HCT116 (cell line): ENCODE measurements around the gene CMBL.

Source experiments
- CTCF ChIP-seq, 3 experiments: fragments of 200-600 bp in 1 of 3; sonication (generic) in 1 of 3; IDR thresholded peaks in 2 of 3; conservative IDR thresholded peaks in 1 of 3; 2 replicates each; pipeline ENCODE4 v1.5.1; 2012 to 2017; ENCODE audit warnings: low read depth in 2 of 3, low read length in 2 of 3, antibody characterized with exemption in 1 of 3, borderline replicate concordance in 1 of 3, control low read depth in 1 of 3, mild to moderate bottlenecking in 1 of 3, mixed read lengths in 1 of 3, mixed run types in 1 of 3, moderate library complexity in 1 of 3; ENCODE audit not compliant: insufficient read depth in 1 of 3
- EZH2 ChIP-seq: fragments of 200-600 bp; sonication (generic); IDR thresholded peaks from 2 replicates; pipeline ENCODE4 v1.6.1; 2017; ENCODE audit warnings: antibody characterized with exemption, mixed run types
- EZH2phosphoT487 ChIP-seq: fragments of 200-600 bp; IDR thresholded peaks from 2 replicates; pipeline ENCODE4 v1.6.1; 2018; ENCODE audit warnings: antibody characterized with exemption, borderline replicate concordance
- FOSL1 ChIP-seq: IDR thresholded peaks from 2 replicates; pipeline ENCODE4 v1.6.1; 2012; ENCODE audit warnings: low read depth
- JUND ChIP-seq: IDR thresholded peaks from 2 replicates; pipeline ENCODE4 v1.6.1; 2012
- POLR2A ChIP-seq: IDR thresholded peaks from 2 replicates; pipeline ENCODE4 v1.7.0; 2011; ENCODE audit warnings: borderline replicate concordance; ENCODE audit not compliant: insufficient read depth, insufficient read length; ENCODE audit errors: extremely low read depth
- POLR2AphosphoS5 ChIP-seq: IDR thresholded peaks from 2 replicates; pipeline ENCODE4 v1.6.1; 2011; ENCODE audit warnings: mild to moderate bottlenecking, low read depth, low read length, moderate library complexity
- REST ChIP-seq: IDR thresholded peaks from 2 replicates; pipeline ENCODE4 v1.6.1; 2012; ENCODE audit warnings: low read depth
- TCF7L2 ChIP-seq: IDR thresholded peaks from 2 replicates; pipeline ENCODE4 v1.7.0; 2011; ENCODE audit warnings: borderline replicate concordance, inconsistent platforms; ENCODE audit not compliant: insufficient read depth, insufficient read length; ENCODE audit errors: extremely low read depth
- TF ChIP-seq, protein P1 (sequence below): IDR thresholded peaks from 2 replicates; pipeline ENCODE4 v1.6.1; 2011; ENCODE audit warnings: mild to moderate bottlenecking, low read length, moderate library complexity; ENCODE audit not compliant: insufficient replicate concordance; ENCODE audit errors: extremely low read depth

DNA sequence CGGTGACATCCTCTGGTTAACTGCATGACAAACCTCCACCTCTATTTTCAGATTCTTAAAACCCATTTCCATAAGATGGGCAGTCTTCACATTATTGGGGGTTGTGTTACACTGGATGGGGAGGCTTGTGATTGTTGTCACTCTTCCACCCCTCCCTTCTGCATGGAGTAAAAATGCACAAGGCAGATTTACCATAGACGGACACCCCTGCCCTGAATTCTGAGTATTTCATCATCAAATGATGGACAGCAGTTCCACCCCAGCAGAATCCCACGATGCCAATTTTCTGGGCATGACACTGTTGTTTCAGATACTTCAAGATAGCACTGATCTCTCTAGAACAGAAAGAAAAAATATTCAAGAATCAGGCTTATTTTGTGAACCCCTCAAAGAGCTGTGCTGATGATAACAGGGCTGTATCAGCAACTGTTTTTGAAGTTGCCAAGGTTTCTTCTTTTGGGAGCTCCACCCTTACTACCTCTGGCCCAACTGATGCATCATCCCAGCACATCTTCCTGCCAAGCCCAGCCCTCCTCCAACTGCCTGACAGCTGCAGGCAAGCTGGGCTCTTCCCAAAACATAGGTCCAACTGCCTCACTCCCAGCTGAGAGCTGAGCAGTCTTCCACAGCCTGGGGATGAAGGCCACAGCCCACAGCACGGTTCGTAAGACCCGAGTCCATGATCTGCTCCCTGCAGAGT is 21.4 kb downstream of the CMBL start:
- TF ChIP-seq CTCF (IDR thresholded peaks at IDR 0.05 in 2 of 3, conservative IDR thresholded peaks at IDR 0.05 in 1 of 3; ENCODE audit: borderline replicate concordance in 1 of 3, insufficient read depth in 1 of 3, low read depth in 2 of 3, low read length in 2 of 3): no peak
- no peak for TF ChIP-seq REST
- no peak for TF ChIP-seq POLR2A
- no peak for TF ChIP-seq POLR2AphosphoS5
- TF ChIP-seq TCF7L2: no peak
- TF ChIP-seq, protein P1, sequence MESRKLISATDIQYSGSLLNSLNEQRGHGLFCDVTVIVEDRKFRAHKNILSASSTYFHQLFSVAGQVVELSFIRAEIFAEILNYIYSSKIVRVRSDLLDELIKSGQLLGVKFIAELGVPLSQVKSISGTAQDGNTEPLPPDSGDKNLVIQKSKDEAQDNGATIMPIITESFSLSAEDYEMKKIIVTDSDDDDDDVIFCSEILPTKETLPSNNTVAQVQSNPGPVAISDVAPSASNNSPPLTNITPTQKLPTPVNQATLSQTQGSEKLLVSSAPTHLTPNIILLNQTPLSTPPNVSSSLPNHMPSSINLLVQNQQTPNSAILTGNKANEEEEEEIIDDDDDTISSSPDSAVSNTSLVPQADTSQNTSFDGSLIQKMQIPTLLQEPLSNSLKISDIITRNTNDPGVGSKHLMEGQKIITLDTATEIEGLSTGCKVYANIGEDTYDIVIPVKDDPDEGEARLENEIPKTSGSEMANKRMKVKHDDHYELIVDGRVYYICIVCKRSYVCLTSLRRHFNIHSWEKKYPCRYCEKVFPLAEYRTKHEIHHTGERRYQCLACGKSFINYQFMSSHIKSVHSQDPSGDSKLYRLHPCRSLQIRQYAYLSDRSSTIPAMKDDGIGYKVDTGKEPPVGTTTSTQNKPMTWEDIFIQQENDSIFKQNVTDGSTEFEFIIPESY: no peak
- no peak for TF ChIP-seq EZH2phosphoT487
- no peak for TF ChIP-seq FOSL1
- TF ChIP-seq EZH2: no peak
- TF ChIP-seq JUND: no peak
